ENCODE measurements around the gene KPTN. TPM values are rescaled to one million over a fixed set of nuclear protein-coding genes. Genes with fewer than 3 reads are reported as not detected.
"Not testable (repeated sequence)": the region's sequence is repeated elsewhere in the genome, so short reads cannot be mapped to it uniquely, and the experiment has no call there.

Gene KPTN
- total RNA-seq, 2 donors from 2014 or later, result 3.1 to 4.6 TPM

- H3K36me3 ChIP-seq (replicated peaks in 1 of 2; ENCODE audit: insufficient read depth in 1 of 2, low read depth in 2 of 2), result peaks cover 5 to 15% of the 10 kb centered on the region in 2 donors
- intact Hi-C loops (cut with DNase I), result no loop called here
- WGBS, 2 donors, result 79 to 85% methylated on average over 8 to 17 of the region's 19 CpGs
- no peak for TF ChIP-seq POLR2A (IDR thresholded peaks at IDR 0.05)
- no peak for TF ChIP-seq CTCF (IDR thresholded peaks at IDR 0.05)
- no peak overlapping the region for H3K4me3 ChIP-seq
- H3K27ac ChIP-seq, result no peak overlapping the region
- H3K9me3 ChIP-seq, result no peaks in the 10 kb centered on the region
- ATAC-seq (no peak), DNase-seq (no peak)
- H3K27me3 ChIP-seq, result no peaks in the 10 kb centered on the region
- H3K4me1 ChIP-seq, result peaks cover 20% of the 10 kb centered on the region
These were observed 3.8 kb upstream of the KPTN start for GRCh38 chr19:47487551-47488515.

- DNase-seq, result no peak
- Histone ChIP-seq H3K27me3 (no peaks in the 10 kb centered on the region), H3K4me3 (no peak overlapping the region), H3K27ac (no peak overlapping the region), H3K4me1 (peaks cover 20% of the 10 kb centered on the region), H3K9me3 (no peaks in the 10 kb centered on the region), H3K36me3 (replicated peaks in 1 of 2; ENCODE audit: insufficient read depth in 1 of 2, low read depth in 2 of 2) (peaks cover 5 to 13% of the 10 kb centered on the region in 2 donors)
- intact Hi-C loops (cut with DNase I), result no loop called here
- WGBS, 2 donors, result 67 to 92% methylated on average over 2 to 9 of the region's 9 CpGs
- ATAC-seq, result no peak
- TF ChIP-seq POLR2A (IDR thresholded peaks at IDR 0.05), result no peak
These were observed 2.9 kb upstream of the KPTN start for GRCh38 chr19:47486900-47487299.

- not testable (repeated sequence) for H3K27ac ChIP-seq
These were observed 2.2 kb upstream of the KPTN start for GRCh38 chr19:47486220-47486619.

GRCh38 chr19:47485210-47485609 is 1.2 kb upstream of the KPTN start:
- DNase-seq, result no peak
- ATAC-seq, result no peak
- Histone ChIP-seq H3K4me3 (no peak overlapping the region), H3K27me3 (no peaks in the 10 kb centered on the region), H3K27ac (peak overlapping the region in 2 of 4 donors; percentile 92 to 94), H3K4me1 (peaks cover 20% of the 10 kb centered on the region), H3K36me3 (replicated peaks in 1 of 2; ENCODE audit: insufficient read depth in 1 of 2, low read depth in 2 of 2) (peaks cover 5 to 6% of the 10 kb centered on the region in 2 donors), H3K9me3 (no peaks in the 10 kb centered on the region)
- TF ChIP-seq CTCF (IDR thresholded peaks at IDR 0.05) (no peak), POLR2A (IDR thresholded peaks at IDR 0.05) (no peak)
- 76 to 93% methylated on average over 6 of the region's 6 CpGs for WGBS, 2 donors
- intact Hi-C loops (cut with DNase I), result no loop called here

More at GRCh38 chr19:47486220-47486619, 2.2 kb upstream of the KPTN start:
- ATAC-seq; H3K9me3 ChIP-seq; DNase-seq; H3K4me3 ChIP-seq; H3K36me3 ChIP-seq (replicated peaks in 1 of 2; ENCODE audit: insufficient read depth in 1 of 2, low read depth in 2 of 2); H3K27me3 ChIP-seq; intact Hi-C loops (cut with DNase I): not testable (repeated sequence)
- 85 to 91% methylated on average over 13 of the region's 13 CpGs for WGBS, 2 donors
- H3K4me1 ChIP-seq, result peaks cover 20% of the 10 kb centered on the region

- 81 to 85% methylated on average over 13 to 15 of the region's 15 CpGs for WGBS, 2 donors
- peaks cover 20% of the 10 kb centered on the region for H3K4me1 ChIP-seq
- H3K27ac ChIP-seq, result no peak overlapping the region
- ATAC-seq, result no peak
- no peak overlapping the region for H3K4me3 ChIP-seq
- no peaks in the 10 kb centered on the region for H3K9me3 ChIP-seq
- intact Hi-C loops (cut with DNase I), result no loop called here
- no peak for DNase-seq
- no peak for TF ChIP-seq CTCF (IDR thresholded peaks at IDR 0.05)
- TF ChIP-seq POLR2A (IDR thresholded peaks at IDR 0.05), result no peak
- no peaks in the 10 kb centered on the region for H3K27me3 ChIP-seq
- H3K36me3 ChIP-seq (replicated peaks in 1 of 2; ENCODE audit: insufficient read depth in 1 of 2, low read depth in 2 of 2), result peaks cover 0 to 1% of the 10 kb centered on the region in 2 donors
These were observed 819 bp downstream of the KPTN start for GRCh38 chr19:47483200-47483599.

Measured in body of pancreas (tissue), 4 donors.